Measurements from ENCODE around the gene SAMD14.

Gene SAMD14

GRCh38 chr17:50163843-50164696 is 34.1 kb upstream of the SAMD14 start:
- Mint-ChIP-seq H3K9me3 (no peaks in the 10 kb centered on the region), H3K4me3 (no peak overlapping the region), H3K4me1 (peaks cover 61% of the 10 kb centered on the region), H3K27me3 (ENCODE audit: low read depth, poor library complexity) (peaks cover 8% of the 10 kb centered on the region), H3K27ac (no peak overlapping the region), H3K36me3 (ENCODE audit: low read depth) (no peaks in the 10 kb centered on the region)
- TF ChIP-seq, protein P1, sequence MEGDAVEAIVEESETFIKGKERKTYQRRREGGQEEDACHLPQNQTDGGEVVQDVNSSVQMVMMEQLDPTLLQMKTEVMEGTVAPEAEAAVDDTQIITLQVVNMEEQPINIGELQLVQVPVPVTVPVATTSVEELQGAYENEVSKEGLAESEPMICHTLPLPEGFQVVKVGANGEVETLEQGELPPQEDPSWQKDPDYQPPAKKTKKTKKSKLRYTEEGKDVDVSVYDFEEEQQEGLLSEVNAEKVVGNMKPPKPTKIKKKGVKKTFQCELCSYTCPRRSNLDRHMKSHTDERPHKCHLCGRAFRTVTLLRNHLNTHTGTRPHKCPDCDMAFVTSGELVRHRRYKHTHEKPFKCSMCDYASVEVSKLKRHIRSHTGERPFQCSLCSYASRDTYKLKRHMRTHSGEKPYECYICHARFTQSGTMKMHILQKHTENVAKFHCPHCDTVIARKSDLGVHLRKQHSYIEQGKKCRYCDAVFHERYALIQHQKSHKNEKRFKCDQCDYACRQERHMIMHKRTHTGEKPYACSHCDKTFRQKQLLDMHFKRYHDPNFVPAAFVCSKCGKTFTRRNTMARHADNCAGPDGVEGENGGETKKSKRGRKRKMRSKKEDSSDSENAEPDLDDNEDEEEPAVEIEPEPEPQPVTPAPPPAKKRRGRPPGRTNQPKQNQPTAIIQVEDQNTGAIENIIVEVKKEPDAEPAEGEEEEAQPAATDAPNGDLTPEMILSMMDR (IDR thresholded peaks at IDR 0.05), result no peak
- no peak for DNase-seq

- TF ChIP-seq, protein P1 (IDR thresholded peaks at IDR 0.05), result no peak
- Mint-ChIP-seq H3K27ac (no peak overlapping the region), H3K36me3 (ENCODE audit: low read depth) (no peaks in the 10 kb centered on the region), H3K4me3 (no peak overlapping the region), H3K27me3 (ENCODE audit: low read depth, poor library complexity) (peaks cover 8% of the 10 kb centered on the region), H3K4me1 (peaks cover 48% of the 10 kb centered on the region), H3K9me3 (no peaks in the 10 kb centered on the region)
- no peak for DNase-seq
These were observed 32.7 kb upstream of the SAMD14 start for GRCh38 chr17:50162466-50163254.

GRCh38 chr17:50161911-50162288 is 31.9 kb upstream of the SAMD14 start:
- peaks cover 8% of the 10 kb centered on the region for H3K27me3 Mint-ChIP-seq (ENCODE audit: low read depth, poor library complexity)
- H3K4me3 Mint-ChIP-seq, result peak overlapping the region; percentile 86
- H3K4me1 Mint-ChIP-seq, result peaks cover 45% of the 10 kb centered on the region
- H3K27ac Mint-ChIP-seq, result peak overlapping the region; percentile 61
- no peaks in the 10 kb centered on the region for H3K9me3 Mint-ChIP-seq
- TF ChIP-seq, protein P1 (IDR thresholded peaks at IDR 0.05), result no peak
- DNase-seq, result no peak
- H3K36me3 Mint-ChIP-seq (ENCODE audit: low read depth), result no peaks in the 10 kb centered on the region

DNA sequence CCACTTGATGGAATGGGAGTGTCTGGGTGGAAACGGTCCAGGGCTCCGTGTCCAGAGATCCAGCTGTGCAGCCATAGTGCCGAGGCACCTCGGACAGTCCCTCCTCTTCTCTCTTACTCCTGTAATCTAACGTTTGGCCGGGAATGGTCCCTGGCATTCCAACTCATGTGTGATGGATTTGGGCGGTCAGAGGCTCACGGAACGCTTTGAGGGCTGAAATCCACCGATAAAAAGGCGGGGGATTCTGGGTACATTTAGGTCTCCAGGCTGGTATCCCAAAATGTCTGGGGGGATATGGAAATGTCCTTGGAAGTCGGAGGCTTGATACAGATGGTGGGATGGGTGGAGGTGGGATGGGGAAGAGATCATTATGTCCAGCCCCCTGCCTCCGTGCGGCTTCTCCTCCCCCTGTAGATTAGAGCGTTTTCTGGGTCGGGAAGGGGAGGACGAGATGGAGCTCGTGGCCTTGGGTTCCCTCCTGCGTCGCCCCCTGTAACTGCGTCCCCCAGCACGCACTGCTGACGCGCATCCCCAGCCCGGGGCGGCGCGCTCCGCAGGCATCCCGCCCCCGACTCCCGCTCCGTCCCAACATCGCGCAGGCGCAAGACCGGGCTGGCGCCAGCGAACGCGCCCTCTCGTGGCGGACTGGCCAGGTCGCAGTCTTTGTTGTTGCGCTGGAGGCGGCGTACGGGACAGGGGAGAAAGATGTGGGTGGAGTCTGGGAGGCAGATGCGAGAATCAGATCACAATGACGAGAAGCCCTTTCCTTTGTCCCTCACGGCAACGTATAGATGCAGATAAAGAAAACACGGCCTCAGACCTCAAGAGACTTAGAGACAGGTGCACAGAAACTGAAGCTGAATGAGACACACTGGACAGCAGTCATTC is 31.3 kb upstream of the SAMD14 start:
- H3K36me3 Mint-ChIP-seq (ENCODE audit: low read depth), result no peaks in the 10 kb centered on the region
- peak overlapping the region; percentile 86 for H3K4me3 Mint-ChIP-seq
- TF ChIP-seq, protein P1 (IDR thresholded peaks at IDR 0.05), result peak; percentile 86
- H3K4me1 Mint-ChIP-seq, result peaks cover 38% of the 10 kb centered on the region
- H3K27ac Mint-ChIP-seq, result peak overlapping the region; percentile 92
- H3K27me3 Mint-ChIP-seq (ENCODE audit: low read depth, poor library complexity), result peaks cover 8% of the 10 kb centered on the region
- no peaks in the 10 kb centered on the region for H3K9me3 Mint-ChIP-seq
- DNase-seq, result peak; percentile 98

GRCh38 chr17:50157891-50158290 is 27.9 kb upstream of the SAMD14 start:
- Mint-ChIP-seq H3K9me3 (no peaks in the 10 kb centered on the region), H3K27me3 (ENCODE audit: low read depth, poor library complexity) (peaks cover 7% of the 10 kb centered on the region), H3K27ac (no peak overlapping the region), H3K4me1 (peaks cover 45% of the 10 kb centered on the region), H3K4me3 (no peak overlapping the region), H3K36me3 (ENCODE audit: low read depth) (no peaks in the 10 kb centered on the region)
- no peak for DNase-seq
- TF ChIP-seq, protein P1 (IDR thresholded peaks at IDR 0.05), result no peak

Measured in nephron progenitor cell (in vitro differentiated cells).